Measurements from ENCODE around the gene KIF25.

The KIF25 gene

GRCh38 chr6:167997642-167998041 is at the start of gene KIF25:
Gene KIF25, plus strand, starts transcription at chr6:167997671. Its CDS starts 31,915 bp downstream, at chr6:168029586.
- DNase-seq = no peak

- DNase-seq = no peak
These were observed 49.8 kb upstream of the KIF25 start for GRCh38 chr6:167947716-167948115.

- no peak for DNase-seq
These were observed 48.8 kb upstream of the KIF25 start for GRCh38 chr6:167948716-167949115.

- no peak for DNase-seq
These were observed 48.3 kb upstream of the KIF25 start for GRCh38 chr6:167949121-167949684.

- DNase-seq = no peak
These were observed 45.5 kb upstream of the KIF25 start for GRCh38 chr6:167951781-167952511.

- no peak for DNase-seq
These were observed 45.0 kb upstream of the KIF25 start for GRCh38 chr6:167952512-167952859.

- DNase-seq = no peak
These were observed 43.9 kb upstream of the KIF25 start for GRCh38 chr6:167953551-167953950.

GRCh38 chr6:167954151-167954550 is 43.3 kb upstream of the KIF25 start:
- no peak for DNase-seq

- DNase-seq = no peak
These were observed 41.0 kb upstream of the KIF25 start for GRCh38 chr6:167956491-167956890.

- DNase-seq = no peak
These were observed 40.4 kb upstream of the KIF25 start for GRCh38 chr6:167956983-167957492.

- DNase-seq = no peak
These were observed 39.8 kb upstream of the KIF25 start for GRCh38 chr6:167957626-167958025.

- no peak for DNase-seq
These were observed 36.9 kb upstream of the KIF25 start for GRCh38 chr6:167960579-167960978.

- DNase-seq = no peak
These were observed 34.8 kb upstream of the KIF25 start for GRCh38 chr6:167962711-167963110.

GRCh38 chr6:167963589-167964057 is 33.8 kb upstream of the KIF25 start:
- DNase-seq = no peak

- no peak for DNase-seq
These were observed 31.6 kb upstream of the KIF25 start for GRCh38 chr6:167965592-167966539.

GRCh38 chr6:167966540-167966905 is 30.9 kb upstream of the KIF25 start:
- DNase-seq = no peak

GRCh38 chr6:167968091-167968490 is 29.4 kb upstream of the KIF25 start:
- no peak for DNase-seq

GRCh38 chr6:167970230-167970629 is 27.2 kb upstream of the KIF25 start:
- DNase-seq = no peak

GRCh38 chr6:167972193-167972592 is 25.3 kb upstream of the KIF25 start:
- no peak for DNase-seq

GRCh38 chr6:167973148-167973885 is 24.2 kb upstream of the KIF25 start:
- DNase-seq = peak; percentile 53

GRCh38 chr6:167974640-167975344 is 22.7 kb upstream of the KIF25 start:
- no peak for DNase-seq

GRCh38 chr6:167975458-167975857 is 22.0 kb upstream of the KIF25 start:
- no peak for DNase-seq
